COLO829 (cell line): Measurements from ENCODE around the gene IGFL2.
A peak's percentile ranks its signal among the peaks of the same experiment; 100 is the strongest.
"Not testable (repeated sequence)": the region's sequence is repeated elsewhere in the genome, so short reads cannot be mapped to it uniquely, and the experiment has no call there.

Experiments
- DNase-seq: peaks from one replicate; pipeline ENCODE4 v3.0.0; 2012; ENCODE audit warnings: low spot score

IGFL2 gene

GRCh38 chr19:46147791-46148288 lies at the start of gene IGFL2:
IGFL2 (plus strand) TSS chr19:46148238; CDS start chr19:46148279, 41 bp downstream.
- no peak for DNase-seq

- DNase-seq: no peak
Observed at GRCh38 chr19:46100344-46100743, 47.7 kb upstream of the IGFL2 start.

GRCh38 chr19:46101293-46101692 lies 46.7 kb upstream of the IGFL2 start:
- no peak for DNase-seq

GRCh38 chr19:46102333-46102732 lies 45.7 kb upstream of the IGFL2 start:
- DNase-seq: not testable (repeated sequence)

GRCh38 chr19:46107371-46107770 lies 40.7 kb upstream of the IGFL2 start:
- DNase-seq: no peak

GRCh38 chr19:46109876-46110275 lies 38.2 kb upstream of the IGFL2 start:
- DNase-seq: no peak

- no peak for DNase-seq
Observed at GRCh38 chr19:46111376-46111775, 36.7 kb upstream of the IGFL2 start.

- no peak for DNase-seq
Observed at GRCh38 chr19:46112527-46112926, 35.5 kb upstream of the IGFL2 start.

GRCh38 chr19:46113726-46114125 lies 34.3 kb upstream of the IGFL2 start:
- no peak for DNase-seq

GRCh38 chr19:46115396-46116106 lies 32.5 kb upstream of the IGFL2 start:
- DNase-seq: peak; percentile 59

GRCh38 chr19:46116121-46116520 lies 31.9 kb upstream of the IGFL2 start:
- DNase-seq: no peak

GRCh38 chr19:46118136-46118535 lies 29.9 kb upstream of the IGFL2 start:
- DNase-seq: no peak

GRCh38 chr19:46124638-46125115 lies 23.4 kb upstream of the IGFL2 start, which contains the start of gene IGFL3:
IGFL3 (minus strand) TSS chr19:46124688; CDS start chr19:46124649, 39 bp downstream.
- no peak for DNase-seq

- no peak for DNase-seq
Observed at GRCh38 chr19:46125447-46125846, 22.6 kb upstream of the IGFL2 start.

GRCh38 chr19:46126086-46126580 lies 21.9 kb upstream of the IGFL2 start:
- no peak for DNase-seq

- DNase-seq: no peak
Observed at GRCh38 chr19:46131485-46132143, 16.4 kb upstream of the IGFL2 start.

GRCh38 chr19:46132508-46133100 lies 15.4 kb upstream of the IGFL2 start:
- DNase-seq: no peak

- no peak for DNase-seq
Observed at GRCh38 chr19:46133101-46133627, 14.9 kb upstream of the IGFL2 start.

GRCh38 chr19:46133777-46134241 lies 14.2 kb upstream of the IGFL2 start:
- DNase-seq: no peak

- no peak for DNase-seq
Observed at GRCh38 chr19:46134527-46134926, 13.5 kb upstream of the IGFL2 start.

- no peak for DNase-seq
Observed at GRCh38 chr19:46137915-46138473, 10.0 kb upstream of the IGFL2 start.

- no peak for DNase-seq
Observed at GRCh38 chr19:46141421-46141820, 6.6 kb upstream of the IGFL2 start.
